Stomach (tissue), 9 donors: ENCODE data around the gene DNAJC12. TPM values are rescaled to one million over a fixed set of nuclear protein-coding genes. Genes with fewer than 3 reads are reported as not detected.

Experiments
- DNase-seq, 2 donors: peaks; one replicate each; pipeline versions ENCODE4 v3.0.0 to v3.0.0-alpha.2; 2013 to 2019
- H3K27ac ChIP-seq, 5 donors: fragments of 200-600 bp in 4 of 5; sonication (generic) in 4 of 5; one replicate each; pipeline ENCODE4 v1.5.1; 2013 to 2019; ENCODE audit warnings: mild to moderate bottlenecking in 1 of 5, moderate library complexity in 1 of 5
- H3K27me3 ChIP-seq, 3 donors: fragments of 200-600 bp; sonication (generic); one replicate each; pipeline ENCODE4 v1.5.1; 2017 to 2019; ENCODE audit warnings: mixed run types in 1 of 3
- H3K36me3 ChIP-seq, 4 donors: fragments of 200-600 bp; sonication (generic); 1 replicate in 3 of 4; 2 replicates in 1 of 4; pipeline ENCODE4 v1.5.1; 2016 to 2019
- H3K4me1 ChIP-seq, 4 donors: fragments of 200-600 bp; sonication (generic); one replicate each; pipeline ENCODE4 v1.5.1; 2016 to 2019
- H3K4me3 ChIP-seq, 4 donors: fragments of 200-600 bp; sonication (generic) in 3 of 4; one replicate each; pipeline ENCODE4 v1.5.1; 2016 to 2019; ENCODE audit warnings: mild to moderate bottlenecking in 1 of 4
- H3K9me3 ChIP-seq, 4 donors: fragments of 200-600 bp; sonication (generic); one replicate each; pipeline ENCODE4 v1.5.1; 2016 to 2019
- CTCF ChIP-seq, 7 experiments: fragments of 450-650 bp in 4 of 7; fragments of 200-600 bp in 3 of 7; sonication (generic) in 3 of 7; IDR thresholded peaks; one replicate each; pipeline ENCODE4 v1.5.1; 2016 to 2019; ENCODE audit warnings: antibody characterized with exemption in 7 of 7, control low read depth in 2 of 7, mild to moderate bottlenecking in 1 of 7
- EP300 ChIP-seq: sonication (generic); formaldehyde crosslinking; IDR thresholded peaks from one replicate; pipeline ENCODE4 v1.6.1; 2017; ENCODE audit warnings: antibody characterized with exemption
- POLR2A ChIP-seq, 4 donors: fragments of 450-650 bp; IDR thresholded peaks; one replicate each; pipeline ENCODE4 v1.6.1; 2016; ENCODE audit warnings: antibody characterized with exemption in 4 of 4, control low read depth in 2 of 4, mild to moderate bottlenecking in 1 of 4, moderate library complexity in 1 of 4
- POLR2AphosphoS5 ChIP-seq, 3 donors: sonication (generic); formaldehyde crosslinking; IDR thresholded peaks; one replicate each; pipeline ENCODE4 v1.6.1; 2016; ENCODE audit warnings: antibody characterized with exemption in 3 of 3
- WGBS, 5 donors: extraction: QIAGEN DNeasy Blood & Tissue Kit in 3 of 5; methylation state at CpG; one replicate each; pipeline versions ENCODE4 v1.1.5 to v1.1.7; 2013 to 2018; 5-methylcytosine and 5-hydroxymethylcytosine counted together
- intact Hi-C: fragments of 100-400 bp; cut with DNase I; formaldehyde crosslinking; loops from one replicate; pipeline ENCODE4 v1.15.1; 2023; ENCODE audit warnings: low total_unique reads
- polyA plus RNA-seq, 3 donors: library from polyadenylated mRNA; stranded (reverse); fragments of 200-250 nt; gene quantifications; one replicate each; pipeline ENCODE4 v1.2.3, GENCODE V29; 2013
- total RNA-seq, 5 donors: library from RNA; depleted of rRNA; stranded (reverse); fragments of >200 nt; gene quantifications; one replicate each; pipeline versions ENCODE4 v1.1.0 to v1.2.3, GENCODE V29; 2014 to 2016
- donor health status: healthy with polysubstance abuse.
- donor health status: Bipolar disorder and iron deficiency.
- donor health status: healthy.

Gene DNAJC12
- total and polyA plus RNA-seq, 8 donors, result 0.43 to 12.5 (median 4.3) TPM; not detected in 2

- DNase-seq, result no peak
- H3K36me3 ChIP-seq, result no peaks in the 10 kb centered on the region
- H3K4me1 ChIP-seq, result no peaks in the 10 kb centered on the region
- no peaks in the 10 kb centered on the region for H3K9me3 ChIP-seq
- no peak overlapping the region for H3K4me3 ChIP-seq
- WGBS, 5 donors, result 55 to 67% (median 62%) methylated on average over 4 of the region's 4 CpGs
- TF ChIP-seq CTCF (IDR thresholded peaks at IDR 0.05) (no peak), POLR2A (IDR thresholded peaks at IDR 0.05) (no peak), POLR2AphosphoS5 (IDR thresholded peaks at IDR 0.05) (no peak), EP300 (no peak)
- H3K27ac ChIP-seq, result no peak overlapping the region
- H3K27me3 ChIP-seq, result no peaks in the 10 kb centered on the region
- intact Hi-C loops, result no loop called here
Measured at GRCh38 chr10:67807855-67808456, 30.0 kb downstream of the DNAJC12 start.

GRCh38 chr10:67804395-67804678 is 33.7 kb downstream of the DNAJC12 start:
- no peak for TF ChIP-seq CTCF (IDR thresholded peaks at IDR 0.05)
- TF ChIP-seq POLR2AphosphoS5 (IDR thresholded peaks at IDR 0.05), result no peak
- TF ChIP-seq POLR2A (IDR thresholded peaks at IDR 0.05), result no peak
- TF ChIP-seq EP300, result no peak
- Histone ChIP-seq H3K27ac (no peak overlapping the region), H3K9me3 (no peaks in the 10 kb centered on the region), H3K4me3 (no peak overlapping the region), H3K27me3 (no peaks in the 10 kb centered on the region), H3K4me1 (no peaks in the 10 kb centered on the region), H3K36me3 (no peaks in the 10 kb centered on the region)
- intact Hi-C loops, result no loop called here
- no peak for DNase-seq

- TF ChIP-seq EP300 (no peak), POLR2A (IDR thresholded peaks at IDR 0.05) (no peak), CTCF (IDR thresholded peaks at IDR 0.05) (no peak), POLR2AphosphoS5 (IDR thresholded peaks at IDR 0.05) (no peak)
- Histone ChIP-seq H3K36me3 (no peaks in the 10 kb centered on the region), H3K4me1 (no peaks in the 10 kb centered on the region), H3K9me3 (no peaks in the 10 kb centered on the region), H3K27ac (no peak overlapping the region), H3K27me3 (no peaks in the 10 kb centered on the region), H3K4me3 (no peak overlapping the region)
- intact Hi-C loops, result no loop called here
- WGBS, 5 donors, result 59 to 83% (median 67%) methylated on average over 3 of the region's 3 CpGs
- no peak for DNase-seq
Measured at GRCh38 chr10:67803588-67804394, 34.2 kb downstream of the DNAJC12 start.

GRCh38 chr10:67802767-67803538 is 35.0 kb downstream of the DNAJC12 start:
- Histone ChIP-seq H3K27me3 (no peaks in the 10 kb centered on the region), H3K36me3 (no peaks in the 10 kb centered on the region), H3K9me3 (no peaks in the 10 kb centered on the region), H3K4me1 (no peaks in the 10 kb centered on the region), H3K4me3 (no peak overlapping the region), H3K27ac (no peak overlapping the region)
- WGBS, 5 donors, result 70 to 86% (median 71%) methylated on average over 10 of the region's 10 CpGs
- no peak for DNase-seq
- TF ChIP-seq CTCF (IDR thresholded peaks at IDR 0.05), result no peak
- no peak for TF ChIP-seq POLR2A (IDR thresholded peaks at IDR 0.05)
- no peak for TF ChIP-seq POLR2AphosphoS5 (IDR thresholded peaks at IDR 0.05)
- no peak for TF ChIP-seq EP300
- intact Hi-C loops, result no loop called here
